GM20000 (cell line): ENCODE data around the gene CLEC4D.
"Not testable (repeated sequence)": the region's sequence is repeated elsewhere in the genome, so short reads cannot be mapped to it uniquely, and the experiment has no call there.

Experiments used
- DNase-seq: peaks from one replicate; pipeline ENCODE4 v3.0.0; 2012; ENCODE audit warnings: low spot score
- TF ChIP-seq, protein P1 (sequence below): IDR thresholded peaks from 2 replicates; pipeline ENCODE4 v1.5.1; 2012; ENCODE audit warnings: mild to moderate bottlenecking, control low read depth; ENCODE audit errors: extremely low read depth, missing control alignments

The CLEC4D gene

DNA sequence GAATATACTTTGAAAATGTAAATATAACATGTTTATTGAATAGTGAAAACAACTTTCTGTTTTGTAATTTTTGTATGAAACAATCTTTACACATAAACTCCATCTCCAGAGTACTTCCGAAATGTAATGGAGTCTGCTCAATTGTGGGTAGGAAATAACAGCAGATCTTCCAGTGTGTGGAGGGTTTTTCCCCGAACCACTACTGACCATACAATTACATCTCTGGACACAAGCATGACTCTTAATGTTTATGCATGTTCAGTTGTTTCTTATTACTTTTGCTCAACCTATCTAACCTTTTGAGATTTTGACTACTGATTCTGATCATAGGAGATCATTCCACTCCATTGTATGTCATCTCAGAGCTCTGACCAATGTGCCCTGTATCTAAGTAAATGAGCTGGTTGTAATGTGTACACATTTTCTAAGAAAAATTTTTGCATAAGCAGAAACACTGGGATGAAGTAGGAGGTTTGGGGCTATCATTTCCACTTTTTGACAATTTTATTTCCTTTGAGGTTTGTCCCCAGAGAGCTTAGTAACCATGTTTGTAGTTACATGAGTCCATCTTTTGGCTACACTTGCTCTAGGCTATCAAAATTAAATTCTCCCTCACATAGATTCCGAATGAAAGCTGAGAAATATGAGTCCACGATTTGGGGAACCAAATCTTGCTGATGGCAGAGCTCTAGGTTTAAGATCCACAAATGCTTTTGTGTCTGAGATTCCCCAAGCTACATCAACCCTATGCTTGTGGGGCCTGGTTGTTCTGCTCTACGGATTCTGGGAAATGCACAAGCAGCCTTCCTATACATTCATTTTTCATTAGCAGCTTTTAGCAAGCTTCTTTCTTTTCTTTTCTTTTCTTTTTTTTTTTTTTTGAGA, 21.4 kb upstream of the CLEC4D start:
- TF ChIP-seq, protein P1, sequence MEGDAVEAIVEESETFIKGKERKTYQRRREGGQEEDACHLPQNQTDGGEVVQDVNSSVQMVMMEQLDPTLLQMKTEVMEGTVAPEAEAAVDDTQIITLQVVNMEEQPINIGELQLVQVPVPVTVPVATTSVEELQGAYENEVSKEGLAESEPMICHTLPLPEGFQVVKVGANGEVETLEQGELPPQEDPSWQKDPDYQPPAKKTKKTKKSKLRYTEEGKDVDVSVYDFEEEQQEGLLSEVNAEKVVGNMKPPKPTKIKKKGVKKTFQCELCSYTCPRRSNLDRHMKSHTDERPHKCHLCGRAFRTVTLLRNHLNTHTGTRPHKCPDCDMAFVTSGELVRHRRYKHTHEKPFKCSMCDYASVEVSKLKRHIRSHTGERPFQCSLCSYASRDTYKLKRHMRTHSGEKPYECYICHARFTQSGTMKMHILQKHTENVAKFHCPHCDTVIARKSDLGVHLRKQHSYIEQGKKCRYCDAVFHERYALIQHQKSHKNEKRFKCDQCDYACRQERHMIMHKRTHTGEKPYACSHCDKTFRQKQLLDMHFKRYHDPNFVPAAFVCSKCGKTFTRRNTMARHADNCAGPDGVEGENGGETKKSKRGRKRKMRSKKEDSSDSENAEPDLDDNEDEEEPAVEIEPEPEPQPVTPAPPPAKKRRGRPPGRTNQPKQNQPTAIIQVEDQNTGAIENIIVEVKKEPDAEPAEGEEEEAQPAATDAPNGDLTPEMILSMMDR, result no peak
- DNase-seq, result no peak

DNA sequence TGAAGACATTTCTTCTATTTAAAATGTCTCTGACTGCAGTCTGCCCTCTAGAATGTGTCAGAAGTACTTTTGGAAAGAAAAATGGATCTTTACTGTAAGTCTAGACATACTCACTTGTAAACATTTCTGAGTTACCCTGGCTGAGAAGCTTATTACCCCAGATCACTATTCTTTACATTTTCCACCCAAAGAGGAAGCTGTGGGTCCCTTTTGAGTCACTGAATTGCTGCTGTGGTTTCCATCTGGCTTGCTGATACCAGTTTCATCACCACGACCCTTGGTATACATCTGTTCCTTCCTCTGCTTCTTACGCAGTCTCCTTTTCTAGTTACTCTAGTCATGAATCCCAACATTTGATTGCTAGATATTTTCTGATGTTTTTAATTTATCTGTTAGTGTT, 20.2 kb upstream of the CLEC4D start:
- TF ChIP-seq, protein P1, result no peak
- peak; percentile 72 for DNase-seq

- not testable (repeated sequence) for DNase-seq
Observed at GRCh38 chr12:8495671-8496070, 17.6 kb upstream of the CLEC4D start.

GRCh38 chr12:8496074-8496473, 17.2 kb upstream of the CLEC4D start:
- not testable (repeated sequence) for DNase-seq

DNA sequence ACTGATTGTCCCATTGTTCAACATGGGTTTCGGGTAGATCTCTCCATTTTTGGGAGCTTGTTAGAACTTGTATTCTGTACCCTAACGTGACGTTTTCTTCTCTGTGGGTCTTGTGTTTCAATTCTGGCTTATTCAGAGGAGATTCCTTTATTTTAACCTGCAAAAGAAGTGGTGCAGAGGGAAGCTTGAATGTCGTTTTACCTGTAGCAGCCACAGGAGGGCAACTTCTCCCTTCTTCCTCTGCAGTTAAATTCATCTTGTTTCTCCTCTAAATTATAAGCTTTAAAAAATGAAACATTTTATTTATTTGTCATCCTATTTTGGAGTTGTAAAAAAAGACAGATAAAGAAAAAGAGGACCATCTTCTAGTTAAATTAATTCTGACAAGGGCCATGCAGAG, 13.7 kb upstream of the CLEC4D start:
- TF ChIP-seq, protein P1, result no peak
- DNase-seq, result no peak

DNA sequence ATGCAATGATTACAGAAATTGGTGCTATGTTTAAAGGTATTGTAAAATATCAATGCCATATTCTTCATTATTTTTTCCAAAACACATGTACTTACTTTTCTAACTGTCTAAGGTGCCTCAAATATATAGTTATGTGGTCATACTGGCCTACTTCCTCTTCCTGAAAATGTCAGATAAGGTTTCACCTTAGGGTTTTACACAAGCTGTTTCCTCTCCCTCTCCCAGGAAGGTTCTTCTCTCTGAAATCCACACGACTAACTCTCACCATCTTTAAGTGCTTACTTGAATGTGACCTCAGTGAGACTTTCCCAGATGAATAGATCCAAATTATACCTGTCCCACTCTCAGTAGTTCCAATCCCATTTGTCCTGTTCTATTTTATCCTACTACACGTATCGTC, 11.6 kb upstream of the CLEC4D start:
- TF ChIP-seq, protein P1, result no peak
- no peak for DNase-seq

DNA sequence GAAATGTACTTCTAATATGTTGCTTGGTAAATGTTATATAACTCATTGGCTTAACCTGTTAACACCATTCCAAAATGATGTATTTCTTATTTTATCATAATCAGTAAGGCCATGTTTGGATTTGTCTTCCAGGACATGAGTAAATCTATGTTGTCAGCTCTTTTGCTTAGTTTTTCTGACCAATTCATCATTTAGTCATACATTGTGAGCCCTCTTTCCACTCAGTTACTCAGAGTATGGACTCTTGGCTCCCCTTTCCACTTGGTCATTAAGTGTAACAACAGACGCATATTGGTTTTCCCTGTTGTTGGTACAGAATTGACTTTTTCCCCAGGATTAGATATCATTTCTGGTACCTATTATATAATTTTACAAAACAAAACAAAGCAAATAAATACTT, 9.0 kb upstream of the CLEC4D start:
- no peak for DNase-seq

DNA sequence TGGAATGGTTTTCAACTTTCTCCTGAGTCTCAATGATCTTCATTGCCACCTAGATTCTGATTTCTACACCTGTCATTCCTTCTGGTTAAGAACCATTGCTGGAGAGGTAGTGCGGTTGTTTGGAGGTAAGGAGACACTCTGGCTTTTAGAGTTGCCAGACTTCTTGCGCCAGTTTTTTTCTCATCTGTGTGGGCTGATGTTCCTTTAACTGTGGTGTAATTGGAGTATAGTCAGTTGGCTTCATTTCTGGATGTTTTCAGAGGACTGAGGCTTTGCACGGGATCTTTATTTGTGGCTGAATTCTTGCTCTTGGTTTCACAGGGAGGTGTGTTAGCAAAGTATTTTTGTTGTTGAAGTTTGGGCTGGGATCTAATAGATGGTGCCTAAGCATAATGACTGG, 5.7 kb upstream of the CLEC4D start:
- TF ChIP-seq, protein P1, result no peak

More for the DNA sequence above, 9.0 kb upstream of the CLEC4D start:
- TF ChIP-seq, protein P1, result no peak

More for the DNA sequence above, 5.7 kb upstream of the CLEC4D start:
- no peak for DNase-seq
